Measurements from ENCODE around the gene S100A14.

- no peak for TF ChIP-seq CTCF (IDR thresholded peaks at IDR 0.05)
- TF ChIP-seq POLR2AphosphoS5 (IDR thresholded peaks at IDR 0.05; ENCODE audit: insufficient read depth in 1 of 2, low read depth in 1 of 2), result no peak
- TF ChIP-seq POLR2A (IDR thresholded peaks at IDR 0.05), result no peak
These were observed 15.2 kb upstream of the S100A14 start for GRCh38 chr1:153631047-153632022.

Measured in vagina (tissue), 2 donors.